ENCODE measurements around the gene SECISBP2.
"Not testable (repeated sequence)": the region's sequence is repeated elsewhere in the genome, so short reads cannot be mapped to it uniquely, and the experiment has no call there.

The SECISBP2 gene

GRCh38 chr9:89340332-89340731 is 22.0 kb downstream of the SECISBP2 start:
- DNase-seq = no peak

GRCh38 chr9:89342213-89342612 is 23.9 kb downstream of the SECISBP2 start:
- no peak for DNase-seq
- intact Hi-C loops (cut with DNase I) = no loop called here

More at GRCh38 chr9:89340332-89340731, 22.0 kb downstream of the SECISBP2 start:
- intact Hi-C loops (cut with DNase I) = no loop called here

- intact Hi-C loops (cut with DNase I) = no loop called here
- no peak for DNase-seq
Observed at GRCh38 chr9:89342948-89343347, 24.6 kb downstream of the SECISBP2 start.

- intact Hi-C loops (cut with DNase I) = not testable (repeated sequence)
Observed at GRCh38 chr9:89343812-89344211, 25.5 kb downstream of the SECISBP2 start.

GRCh38 chr9:89345476-89345875 is 27.2 kb downstream of the SECISBP2 start:
- intact Hi-C loops (cut with DNase I) = no loop called here
- no peak for DNase-seq

More at GRCh38 chr9:89343812-89344211, 25.5 kb downstream of the SECISBP2 start:
- not testable (repeated sequence) for DNase-seq

GRCh38 chr9:89346696-89347095 is 28.4 kb downstream of the SECISBP2 start:
- intact Hi-C loops (cut with DNase I) = no loop called here
- no peak for DNase-seq

- intact Hi-C loops (cut with DNase I) = no loop called here
Observed at GRCh38 chr9:89347651-89348050, 29.4 kb downstream of the SECISBP2 start.

GRCh38 chr9:89349607-89350006 is 31.3 kb downstream of the SECISBP2 start:
- DNase-seq = no peak
- intact Hi-C loops (cut with DNase I) = no loop called here

More at GRCh38 chr9:89347651-89348050, 29.4 kb downstream of the SECISBP2 start:
- no peak for DNase-seq

- intact Hi-C loops (cut with DNase I) = no loop called here
- DNase-seq = no peak
Observed at GRCh38 chr9:89350988-89351557, 32.8 kb downstream of the SECISBP2 start.

GRCh38 chr9:89351584-89352300 is 33.4 kb downstream of the SECISBP2 start:
- intact Hi-C loops (cut with DNase I) = no loop called here
- peak in 1 of 42 donors; percentile 20 for DNase-seq

GRCh38 chr9:89352451-89352850 is 34.2 kb downstream of the SECISBP2 start:
- intact Hi-C loops (cut with DNase I) = no loop called here
- DNase-seq = peak in 1 of 42 donors; percentile 30

- intact Hi-C loops (cut with DNase I) = no loop called here
- DNase-seq = peak in 1 of 42 donors; percentile 29
Observed at GRCh38 chr9:89352874-89353649, 34.8 kb downstream of the SECISBP2 start.

- peak in 2 of 42 donors; percentile 37 to 45 for DNase-seq
- intact Hi-C loops (cut with DNase I) = no loop called here
Observed at GRCh38 chr9:89353989-89354388, 35.7 kb downstream of the SECISBP2 start.

- intact Hi-C loops (cut with DNase I) = no loop called here
- peak in 1 of 42 donors; percentile 33 for DNase-seq
Observed at GRCh38 chr9:89354471-89354870, 36.2 kb downstream of the SECISBP2 start.

- intact Hi-C loops (cut with DNase I) = no loop called here
- peak in 2 of 42 donors; percentile 13 to 32 for DNase-seq
Observed at GRCh38 chr9:89356782-89357181, 38.5 kb downstream of the SECISBP2 start.

GRCh38 chr9:89357331-89358197 is 39.3 kb downstream of the SECISBP2 start:
- DNase-seq = peak in 5 of 42 donors; percentile 2 to 40 (median 30)
- intact Hi-C loops (cut with DNase I) = no loop called here

- peak in 4 of 42 donors; percentile 2 to 22 (median 22) for DNase-seq
- intact Hi-C loops (cut with DNase I) = no loop called here
Observed at GRCh38 chr9:89358376-89358916, 40.1 kb downstream of the SECISBP2 start.

- DNase-seq = peak in 19 of 42 donors; percentile 14 to 69 (median 42)
- intact Hi-C loops (cut with DNase I) = no loop called here
Observed at GRCh38 chr9:89358985-89359384, 40.7 kb downstream of the SECISBP2 start.
